ENCODE data around the gene CRP. TPM values are rescaled to one million over a fixed set of nuclear protein-coding genes. Genes with fewer than 3 reads are reported as not detected.
"Not testable (repeated sequence)": the region's sequence is repeated elsewhere in the genome, so short reads cannot be mapped to it uniquely, and the experiment has no call there.

The CRP gene
- total and polyA plus RNA-seq, 2 experiments from 2014 or later, result not detected

DNA sequence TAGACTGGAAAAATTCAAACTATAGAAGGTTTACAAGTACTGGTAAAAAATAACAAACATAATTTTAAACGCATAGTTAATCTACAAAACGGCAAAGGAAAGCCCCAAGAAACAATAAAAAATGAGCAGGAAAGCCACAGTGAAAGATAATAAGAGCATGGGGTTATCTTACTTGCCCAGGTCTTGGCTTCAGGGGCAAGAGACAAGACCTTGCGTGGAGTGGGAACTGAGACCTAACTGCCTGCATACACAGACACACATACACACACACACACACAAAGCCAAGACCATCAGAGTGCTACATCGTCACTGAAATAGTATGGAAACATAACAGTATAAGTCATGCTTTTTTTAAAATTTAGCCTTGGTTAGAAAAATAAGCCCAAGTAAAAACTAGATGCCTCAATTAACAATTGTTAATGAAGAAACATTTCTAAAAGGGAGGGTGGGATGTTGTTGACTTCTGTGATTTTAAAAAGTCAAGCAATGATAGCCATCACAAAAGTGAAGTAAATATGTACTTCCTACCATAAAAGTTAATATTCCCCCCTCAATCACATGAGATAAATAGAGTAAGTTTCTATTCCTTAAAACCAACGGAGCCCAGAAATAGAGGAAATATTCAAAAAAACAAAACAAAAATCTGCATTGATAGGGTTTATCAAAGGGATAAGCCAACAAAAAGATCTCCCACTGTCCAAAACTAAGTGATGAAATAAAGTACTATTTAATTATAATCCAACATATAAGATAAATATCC, 29.4 kb upstream of the CRP start:
- DNase-seq (ENCODE audit: low read depth in 1 of 2, low spot score in 1 of 2), result no peak
- Histone ChIP-seq H3K4me1 (ENCODE audit: low read depth) (no peaks in the 10 kb centered on the region), H3K27me3 (no peaks in the 10 kb centered on the region), H3K9me3 (ENCODE audit: low read depth) (no peaks in the 10 kb centered on the region), H3K27ac (no peak overlapping the region), H3K36me3 (no peaks in the 10 kb centered on the region), H3K4me3 (no peak overlapping the region)
- TF ChIP-seq, protein P1, sequence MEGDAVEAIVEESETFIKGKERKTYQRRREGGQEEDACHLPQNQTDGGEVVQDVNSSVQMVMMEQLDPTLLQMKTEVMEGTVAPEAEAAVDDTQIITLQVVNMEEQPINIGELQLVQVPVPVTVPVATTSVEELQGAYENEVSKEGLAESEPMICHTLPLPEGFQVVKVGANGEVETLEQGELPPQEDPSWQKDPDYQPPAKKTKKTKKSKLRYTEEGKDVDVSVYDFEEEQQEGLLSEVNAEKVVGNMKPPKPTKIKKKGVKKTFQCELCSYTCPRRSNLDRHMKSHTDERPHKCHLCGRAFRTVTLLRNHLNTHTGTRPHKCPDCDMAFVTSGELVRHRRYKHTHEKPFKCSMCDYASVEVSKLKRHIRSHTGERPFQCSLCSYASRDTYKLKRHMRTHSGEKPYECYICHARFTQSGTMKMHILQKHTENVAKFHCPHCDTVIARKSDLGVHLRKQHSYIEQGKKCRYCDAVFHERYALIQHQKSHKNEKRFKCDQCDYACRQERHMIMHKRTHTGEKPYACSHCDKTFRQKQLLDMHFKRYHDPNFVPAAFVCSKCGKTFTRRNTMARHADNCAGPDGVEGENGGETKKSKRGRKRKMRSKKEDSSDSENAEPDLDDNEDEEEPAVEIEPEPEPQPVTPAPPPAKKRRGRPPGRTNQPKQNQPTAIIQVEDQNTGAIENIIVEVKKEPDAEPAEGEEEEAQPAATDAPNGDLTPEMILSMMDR (IDR thresholded peaks at IDR 0.05; ENCODE audit: low read depth, low read length), result no peak

DNA sequence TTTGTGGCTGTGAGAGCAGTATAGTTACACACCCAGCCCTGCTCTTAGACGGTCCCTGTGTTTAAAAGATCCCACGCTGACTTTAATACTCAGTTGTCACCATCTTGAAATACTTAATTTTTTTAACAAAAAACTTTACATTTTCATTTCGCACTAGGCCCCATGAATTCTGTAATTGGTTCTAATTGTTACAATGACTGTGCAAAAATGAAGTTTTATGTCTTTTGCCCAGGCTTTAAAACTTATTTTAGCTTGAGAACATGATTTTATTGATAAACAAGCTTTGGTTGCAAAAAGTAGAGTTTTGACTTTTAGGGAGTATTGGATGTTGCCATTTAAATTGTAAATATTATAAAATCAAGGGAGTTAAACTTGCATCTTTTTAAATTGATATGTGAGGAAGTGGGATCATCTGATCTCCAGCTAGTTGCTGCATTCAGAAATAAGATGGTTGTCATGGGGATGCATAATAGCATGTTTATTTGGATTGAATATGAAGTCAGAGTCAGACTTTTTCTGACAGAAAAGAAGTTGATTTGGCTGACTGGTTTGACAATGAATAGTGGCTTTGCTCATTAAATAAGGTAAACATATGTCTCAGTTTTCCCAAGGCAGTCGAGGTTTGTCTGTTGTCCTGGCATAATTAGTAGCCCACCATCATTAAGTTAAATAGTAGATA, 23.0 kb upstream of the CRP start:
- H3K9me3 ChIP-seq (ENCODE audit: low read depth), result no peaks in the 10 kb centered on the region
- TF ChIP-seq, protein P1 (IDR thresholded peaks at IDR 0.05; ENCODE audit: low read depth, low read length), result no peak
- no peak overlapping the region for H3K27ac ChIP-seq
- H3K4me1 ChIP-seq (ENCODE audit: low read depth), result no peaks in the 10 kb centered on the region
- no peak for DNase-seq (ENCODE audit: low read depth in 1 of 2, low spot score in 1 of 2)
- H3K36me3 ChIP-seq, result no peaks in the 10 kb centered on the region
- H3K27me3 ChIP-seq, result no peaks in the 10 kb centered on the region
- no peak overlapping the region for H3K4me3 ChIP-seq

DNA sequence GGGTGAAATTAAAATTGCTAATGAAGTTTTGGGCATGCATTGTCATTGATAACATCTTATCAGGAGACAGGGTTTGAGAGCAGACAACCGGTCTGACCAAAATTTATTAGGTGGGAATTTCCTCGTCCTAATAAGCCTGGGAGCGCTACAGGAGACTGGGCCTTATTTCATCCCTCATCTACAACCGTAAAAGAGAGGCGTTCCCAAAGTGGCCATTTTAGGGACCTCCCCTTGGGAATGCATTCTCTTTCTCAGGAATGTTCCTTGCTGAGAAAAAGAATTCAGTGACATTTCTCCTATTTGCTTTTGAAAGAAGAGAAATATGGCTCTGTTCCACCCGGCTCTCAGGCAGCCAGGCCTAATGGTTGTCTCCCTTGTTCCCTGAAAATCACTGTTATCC, 8.8 kb upstream of the CRP start:
- not testable (repeated sequence) for H3K4me3 ChIP-seq; H3K4me1 ChIP-seq (ENCODE audit: low read depth); DNase-seq (ENCODE audit: low read depth in 1 of 2, low spot score in 1 of 2); H3K9me3 ChIP-seq (ENCODE audit: low read depth); H3K27ac ChIP-seq; H3K36me3 ChIP-seq; H3K27me3 ChIP-seq

DNA sequence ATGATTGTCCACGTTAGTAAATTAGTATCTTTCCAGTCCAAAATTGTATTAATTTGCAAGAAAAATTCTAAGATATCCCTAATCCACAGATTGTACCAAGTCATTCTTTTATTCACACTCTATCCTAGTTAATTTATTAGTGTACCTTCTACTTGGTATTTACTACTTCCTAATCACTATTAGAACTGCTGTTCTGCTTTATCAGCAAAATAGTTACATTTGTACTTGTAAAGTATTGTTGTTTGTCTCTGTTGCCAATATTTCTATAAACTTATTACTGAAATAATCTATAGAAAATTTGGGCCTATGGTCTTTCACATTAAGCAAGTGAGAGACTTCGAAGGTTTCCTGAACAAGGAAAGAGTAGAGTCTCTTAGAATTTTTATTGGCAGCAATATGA, 5.6 kb upstream of the CRP start:
- Histone ChIP-seq H3K36me3 (no peaks in the 10 kb centered on the region), H3K4me1 (ENCODE audit: low read depth) (no peaks in the 10 kb centered on the region), H3K27ac (no peak overlapping the region), H3K9me3 (ENCODE audit: low read depth) (no peaks in the 10 kb centered on the region), H3K4me3 (no peak overlapping the region), H3K27me3 (no peaks in the 10 kb centered on the region)
- TF ChIP-seq, protein P1 (IDR thresholded peaks at IDR 0.05; ENCODE audit: low read depth, low read length), result no peak
- DNase-seq (ENCODE audit: low read depth in 1 of 2, low spot score in 1 of 2), result no peak

DNA sequence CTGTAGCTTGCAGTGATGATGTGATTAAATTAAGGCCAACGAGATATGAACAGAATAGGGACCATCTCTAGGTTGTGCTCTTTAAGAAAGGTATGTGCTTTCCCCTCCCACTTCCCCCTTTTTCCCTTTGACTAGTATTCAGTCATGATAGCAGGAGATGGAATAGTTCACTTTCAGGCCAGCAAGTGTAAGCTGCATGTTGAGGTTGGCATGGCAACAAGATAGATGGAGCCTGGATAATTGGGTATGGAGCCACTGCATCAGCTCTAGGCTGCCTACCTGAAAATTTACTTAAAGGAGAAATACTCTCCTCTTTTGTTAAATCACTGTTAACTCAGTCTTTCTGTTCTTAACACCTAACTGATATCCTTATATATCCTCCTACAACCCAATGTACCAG, 1.5 kb upstream of the CRP start:
- Histone ChIP-seq H3K4me3 (no peak overlapping the region), H3K9me3 (ENCODE audit: low read depth) (no peaks in the 10 kb centered on the region), H3K36me3 (no peaks in the 10 kb centered on the region), H3K27me3 (no peaks in the 10 kb centered on the region), H3K4me1 (ENCODE audit: low read depth) (no peaks in the 10 kb centered on the region), H3K27ac (no peak overlapping the region)
- TF ChIP-seq, protein P1 (IDR thresholded peaks at IDR 0.05; ENCODE audit: low read depth, low read length), result no peak
- no peak for DNase-seq (ENCODE audit: low read depth in 1 of 2, low spot score in 1 of 2)

DNA sequence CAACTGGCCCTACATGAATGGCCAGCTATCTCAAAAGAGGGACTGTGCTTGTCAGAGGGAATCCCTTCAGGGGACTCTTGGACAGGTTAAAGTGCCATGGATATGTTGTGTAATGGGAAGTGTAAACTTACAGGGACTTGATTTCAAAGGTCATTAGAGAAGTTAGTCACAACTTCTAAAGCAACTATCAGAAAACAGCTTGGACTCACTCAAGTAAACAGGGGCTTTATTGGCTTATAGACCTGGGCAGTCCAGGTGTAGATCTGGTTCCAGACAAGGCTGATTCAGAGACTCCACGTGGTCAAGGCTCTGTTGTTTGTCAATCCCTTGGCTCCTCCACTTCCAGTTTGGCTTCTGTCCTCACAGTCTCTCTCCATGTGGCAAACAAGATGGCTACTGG, 2.3 kb downstream of the CRP start:
- TF ChIP-seq, protein P1 (IDR thresholded peaks at IDR 0.05; ENCODE audit: low read depth, low read length), result no peak
- no peak for DNase-seq (ENCODE audit: low read depth in 1 of 2, low spot score in 1 of 2)
- no peak overlapping the region for H3K27ac ChIP-seq
- H3K4me1 ChIP-seq (ENCODE audit: low read depth), result peaks cover 5% of the 10 kb centered on the region
- no peaks in the 10 kb centered on the region for H3K9me3 ChIP-seq (ENCODE audit: low read depth)
- H3K27me3 ChIP-seq, result no peaks in the 10 kb centered on the region
- no peak overlapping the region for H3K4me3 ChIP-seq
- H3K36me3 ChIP-seq, result no peaks in the 10 kb centered on the region

Data from cardiac muscle cell (in vitro differentiated cells and primary cell).